ENCODE data around the gene TRMT112. TPM values are rescaled to one million over a fixed set of nuclear protein-coding genes. Genes with fewer than 3 reads are reported as not detected.
A peak's percentile ranks its signal among the peaks of the same experiment; 100 is the strongest.

The TRMT112 gene
- total RNA-seq, 4 donors from 2014 or later, result 202 to 248 (median 211) TPM

- Histone ChIP-seq H3K4me3 (no peak overlapping the region), H3K27ac (no peak overlapping the region), H3K36me3 (no peaks in the 10 kb centered on the region), H3K4me1 (peaks cover 15 to 42% (median 29%) of the 10 kb centered on the region in 3 donors), H3K9me3 (no peaks in the 10 kb centered on the region), H3K27me3 (no peaks in the 10 kb centered on the region)
- no peak for DNase-seq
- intact Hi-C loops (cut with DNase I), result no loop called here
- TF ChIP-seq CTCF (IDR thresholded peaks at IDR 0.05) (no peak), POLR2A (IDR thresholded peaks at IDR 0.05) (no peak)
- 85 to 90% methylated on average over 10 to 14 of the region's 18 CpGs for WGBS, 2 donors
Observed at GRCh38 chr11:64351136-64351631, 33.8 kb upstream of the TRMT112 start.

GRCh38 chr11:64349404-64349803 is 32.0 kb upstream of the TRMT112 start:
- Histone ChIP-seq H3K36me3 (no peaks in the 10 kb centered on the region), H3K27me3 (no peaks in the 10 kb centered on the region), H3K4me1 (peaks cover 15 to 30% (median 21%) of the 10 kb centered on the region in 3 donors), H3K9me3 (no peaks in the 10 kb centered on the region), H3K4me3 (no peak overlapping the region), H3K27ac (peak overlapping the region in 1 of 4 donors; percentile 84)
- no peak for DNase-seq
- 82 to 90% methylated on average over 11 of the region's 11 CpGs for WGBS, 2 donors
- intact Hi-C loops (cut with DNase I), result no loop called here
- no peak for TF ChIP-seq CTCF (IDR thresholded peaks at IDR 0.05)
- no peak for TF ChIP-seq POLR2A (IDR thresholded peaks at IDR 0.05)

- Histone ChIP-seq H3K27me3 (no peaks in the 10 kb centered on the region), H3K4me1 (peaks cover 15 to 30% (median 21%) of the 10 kb centered on the region in 3 donors), H3K9me3 (no peaks in the 10 kb centered on the region), H3K27ac (peak overlapping the region in 3 of 4 donors; percentile 74 to 87 (median 84)), H3K4me3 (no peak overlapping the region), H3K36me3 (no peaks in the 10 kb centered on the region)
- DNase-seq, result no peak
- intact Hi-C loops (cut with DNase I), result no loop called here
- 59 to 80% methylated on average over 3 to 5 of the region's 7 CpGs for WGBS, 2 donors
- TF ChIP-seq POLR2A (IDR thresholded peaks at IDR 0.05), result no peak
- TF ChIP-seq CTCF (IDR thresholded peaks at IDR 0.05), result no peak
Observed at GRCh38 chr11:64349025-64349387, 31.6 kb upstream of the TRMT112 start.

GRCh38 chr11:64348383-64349024 is 31.1 kb upstream of the TRMT112 start:
- TF ChIP-seq CTCF (IDR thresholded peaks at IDR 0.05) (no peak), POLR2A (IDR thresholded peaks at IDR 0.05) (no peak)
- Histone ChIP-seq H3K9me3 (no peaks in the 10 kb centered on the region), H3K4me1 (peaks cover 15 to 34% (median 21%) of the 10 kb centered on the region in 3 donors), H3K27me3 (no peaks in the 10 kb centered on the region), H3K4me3 (no peak overlapping the region), H3K36me3 (no peaks in the 10 kb centered on the region), H3K27ac (peak overlapping the region; percentile 72 to 87 (median 79))
- intact Hi-C loops (cut with DNase I), result no loop called here
- no peak for DNase-seq
- 76 to 92% methylated on average over 5 to 9 of the region's 14 CpGs for WGBS, 2 donors

- Histone ChIP-seq H3K36me3 (no peaks in the 10 kb centered on the region), H3K4me1 (peaks cover 24 to 46% (median 29%) of the 10 kb centered on the region in 3 donors), H3K27me3 (no peaks in the 10 kb centered on the region), H3K9me3 (no peaks in the 10 kb centered on the region), H3K4me3 (no peak overlapping the region), H3K27ac (peak overlapping the region; percentile 70 to 87 (median 79))
- intact Hi-C loops (cut with DNase I), result no loop called here
- 30 to 63% methylated on average over 8 of the region's 12 CpGs for WGBS, 2 donors
- DNase-seq, result no peak
- TF ChIP-seq POLR2A (IDR thresholded peaks at IDR 0.05) (no peak), CTCF (IDR thresholded peaks at IDR 0.05) (no peak)
Observed at GRCh38 chr11:64347193-64347867, 30.0 kb upstream of the TRMT112 start.
